Fibroblast of lung (primary cell): Measurements from ENCODE around the gene UGT1A10. TPM values are rescaled to one million over a fixed set of nuclear protein-coding genes. Genes with fewer than 3 reads are reported as not detected.
A peak's percentile ranks its signal among the peaks of the same experiment; 100 is the strongest.

ENCODE experiments used
- DNase-seq, 2 donors: peaks; one replicate each; pipeline versions ENCODE4 v3.0.0 to v3.0.0-alpha.2; 2010; ENCODE audit warnings: low read depth in 2 of 2
- H2AFZ ChIP-seq: 2 replicates; pipeline ENCODE4 v1.5.1; 2012; ENCODE audit warnings: low read length, control low read depth, inconsistent platforms
- H3K27ac ChIP-seq: 2 replicates; pipeline ENCODE4 v1.5.1; 2011; ENCODE audit warnings: low read length, control low read depth; ENCODE audit not compliant: insufficient read depth
- H3K27me3 ChIP-seq: 2 replicates; pipeline ENCODE4 v1.5.1; 2011; ENCODE audit warnings: mild to moderate bottlenecking, low read length; ENCODE audit not compliant: control insufficient read depth, insufficient read depth
- H3K36me3 ChIP-seq: 2 replicates; pipeline ENCODE4 v1.5.1; 2011; ENCODE audit warnings: low read length; ENCODE audit not compliant: control insufficient read depth, insufficient read depth
- H3K4me1 ChIP-seq: 2 replicates; pipeline ENCODE4 v1.5.1; 2011; ENCODE audit warnings: low read length; ENCODE audit not compliant: control insufficient read depth, insufficient read depth; ENCODE audit errors: extremely low read depth
- H3K4me2 ChIP-seq: 2 replicates; pipeline ENCODE4 v1.5.1; 2011; ENCODE audit warnings: low read length, control low read depth; ENCODE audit not compliant: insufficient read depth; ENCODE audit errors: extremely low read depth
- H3K4me3 ChIP-seq, 4 experiments: fragments of 200-600 bp in 1 of 4; sonication (generic) in 1 of 4; replicated peaks in 1 of 4; 2 replicates each; pipeline ENCODE4 v1.5.1; 2011 to 2016; ENCODE audit warnings: low read length in 4 of 4, low read depth in 3 of 4, mild to moderate bottlenecking in 3 of 4, control low read depth in 2 of 4, inconsistent platforms in 1 of 4, mixed read lengths in 1 of 4; ENCODE audit not compliant: insufficient read depth in 1 of 4; ENCODE audit errors: control extremely low read depth in 1 of 4
- H3K79me2 ChIP-seq: 2 replicates; pipeline ENCODE4 v1.5.1; 2012; ENCODE audit warnings: mild to moderate bottlenecking, low read length, inconsistent platforms; ENCODE audit not compliant: control insufficient read depth, insufficient read depth
- H3K9ac ChIP-seq: 2 replicates; pipeline ENCODE4 v1.5.1; 2011; ENCODE audit warnings: mild to moderate bottlenecking, low read length, control low read depth; ENCODE audit not compliant: insufficient read depth
- H3K9me3 ChIP-seq: 2 replicates; pipeline ENCODE4 v1.5.1; 2012; ENCODE audit warnings: low read depth, low read length; ENCODE audit not compliant: control insufficient read depth, insufficient read depth
- H4K20me1 ChIP-seq: 2 replicates; pipeline ENCODE4 v1.5.1; 2011; ENCODE audit warnings: low read length; ENCODE audit not compliant: control insufficient read depth, insufficient read depth; ENCODE audit errors: extremely low read depth
- EZH2 ChIP-seq: IDR thresholded peaks from 2 replicates; pipeline ENCODE4 v1.5.1; 2012; ENCODE audit warnings: low read length, control low read depth, mild to moderate bottlenecking; ENCODE audit errors: missing control alignments
- polyA plus RNA-seq, 2 donors: library from polyadenylated mRNA; depleted of rRNA in 1 of 2; stranded (reverse) in 1 of 2; unstranded in 1 of 2; fragments of >200 nt; gene quantifications; 2 replicates each; pipeline ENCODE4 v1.2.1, GENCODE V29; 2011 to 2012; ENCODE audit warnings: missing spikeins in 1 of 2
- total RNA-seq: library from RNA; depleted of rRNA; stranded (reverse); fragments of >200 nt; gene quantifications from 2 replicates; pipeline ENCODE4 v1.2.1, GENCODE V29; 2014
- TF ChIP-seq, protein P1 (sequence below), 2 donors: IDR thresholded peaks in 1 of 2; conservative IDR thresholded peaks in 1 of 2; 1 replicate in 1 of 2; 2 replicates in 1 of 2; pipeline ENCODE4 v1.5.1; 2011 to 2012; ENCODE audit warnings: low read length in 2 of 2, control low read depth in 1 of 2, inconsistent platforms in 1 of 2, low read depth in 1 of 2, mild to moderate bottlenecking in 1 of 2

The UGT1A10 gene
- total and polyA plus RNA-seq, 2 donors (not counting 1 experiment from before 2014, with no cell fraction given) = not detected

DNA sequence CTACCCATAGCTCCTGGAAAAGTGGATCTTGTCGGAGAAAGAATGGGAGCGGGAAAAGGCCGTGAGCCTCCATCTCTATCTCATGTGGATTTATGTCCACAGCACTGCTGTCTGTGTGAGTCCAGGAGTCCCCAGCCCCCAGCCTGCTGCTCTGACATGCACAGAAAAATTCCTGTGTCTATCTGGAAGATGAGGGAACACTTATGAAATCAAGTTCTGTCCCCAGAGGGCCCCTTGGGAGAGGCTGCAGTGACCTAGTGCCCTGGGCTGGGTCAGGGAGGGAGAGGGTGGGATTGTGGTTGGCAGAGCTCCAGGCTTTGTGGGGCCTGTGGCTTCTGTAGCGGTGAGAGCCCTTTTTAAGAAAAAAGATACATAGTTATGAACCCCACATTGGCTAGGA is 180.5 kb downstream of the UGT1A10 start:
- no peak overlapping the region for H3K4me2 ChIP-seq
- DNase-seq = no peak
- no peak overlapping the region for H3K9ac ChIP-seq
- no peaks in the 10 kb centered on the region for H3K79me2 ChIP-seq
- no peaks in the 10 kb centered on the region for H3K9me3 ChIP-seq
- no peak overlapping the region for H2AFZ ChIP-seq
- H3K27ac ChIP-seq = no peak overlapping the region
- H3K27me3 ChIP-seq = peaks cover 4% of the 10 kb centered on the region
- no peaks in the 10 kb centered on the region for H3K4me1 ChIP-seq
- TF ChIP-seq, protein P1, sequence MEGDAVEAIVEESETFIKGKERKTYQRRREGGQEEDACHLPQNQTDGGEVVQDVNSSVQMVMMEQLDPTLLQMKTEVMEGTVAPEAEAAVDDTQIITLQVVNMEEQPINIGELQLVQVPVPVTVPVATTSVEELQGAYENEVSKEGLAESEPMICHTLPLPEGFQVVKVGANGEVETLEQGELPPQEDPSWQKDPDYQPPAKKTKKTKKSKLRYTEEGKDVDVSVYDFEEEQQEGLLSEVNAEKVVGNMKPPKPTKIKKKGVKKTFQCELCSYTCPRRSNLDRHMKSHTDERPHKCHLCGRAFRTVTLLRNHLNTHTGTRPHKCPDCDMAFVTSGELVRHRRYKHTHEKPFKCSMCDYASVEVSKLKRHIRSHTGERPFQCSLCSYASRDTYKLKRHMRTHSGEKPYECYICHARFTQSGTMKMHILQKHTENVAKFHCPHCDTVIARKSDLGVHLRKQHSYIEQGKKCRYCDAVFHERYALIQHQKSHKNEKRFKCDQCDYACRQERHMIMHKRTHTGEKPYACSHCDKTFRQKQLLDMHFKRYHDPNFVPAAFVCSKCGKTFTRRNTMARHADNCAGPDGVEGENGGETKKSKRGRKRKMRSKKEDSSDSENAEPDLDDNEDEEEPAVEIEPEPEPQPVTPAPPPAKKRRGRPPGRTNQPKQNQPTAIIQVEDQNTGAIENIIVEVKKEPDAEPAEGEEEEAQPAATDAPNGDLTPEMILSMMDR (conservative IDR thresholded peaks at IDR 0.05 in 1 of 2, IDR thresholded peaks at IDR 0.05 in 1 of 2; ENCODE audit: low read depth in 1 of 2, low read length in 2 of 2) = no peak
- TF ChIP-seq EZH2 = no peak
- no peaks in the 10 kb centered on the region for H4K20me1 ChIP-seq
- no peak overlapping the region for H3K4me3 ChIP-seq
- no peaks in the 10 kb centered on the region for H3K36me3 ChIP-seq

DNA sequence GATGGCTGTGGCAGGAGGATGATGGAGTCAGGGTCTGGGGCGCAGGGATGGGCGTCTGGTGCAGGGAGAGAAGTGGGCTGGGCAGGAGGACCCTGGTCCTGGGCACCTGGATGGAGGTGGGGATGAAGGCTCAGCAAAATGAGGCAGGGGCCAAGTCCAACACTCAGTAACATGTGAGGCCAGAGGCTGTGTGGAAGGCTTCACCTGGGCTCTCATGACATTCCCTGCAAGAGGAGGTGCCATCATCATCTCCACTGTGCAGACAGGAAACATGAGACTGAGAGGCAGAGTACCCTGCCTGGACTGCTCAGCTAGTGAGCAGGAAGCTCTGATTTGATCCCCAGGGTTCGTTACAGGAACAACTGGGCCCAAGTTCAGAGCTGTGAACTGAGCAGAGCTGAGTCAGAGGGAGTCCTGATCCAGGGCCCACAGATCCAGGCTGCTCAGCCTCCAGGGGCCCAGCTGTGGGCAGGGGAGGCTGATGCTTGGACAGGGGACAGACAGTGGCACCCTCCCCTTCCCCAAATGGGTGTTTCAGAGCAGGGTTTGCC is 181.2 kb downstream of the UGT1A10 start:
- H4K20me1 ChIP-seq = no peaks in the 10 kb centered on the region
- H3K4me2 ChIP-seq = no peak overlapping the region
- H3K4me1 ChIP-seq = no peaks in the 10 kb centered on the region
- peak in 1 of 2 donors; percentile 12 for DNase-seq
- no peaks in the 10 kb centered on the region for H3K36me3 ChIP-seq
- TF ChIP-seq EZH2 = no peak
- TF ChIP-seq, protein P1 (conservative IDR thresholded peaks at IDR 0.05 in 1 of 2, IDR thresholded peaks at IDR 0.05 in 1 of 2; ENCODE audit: low read depth in 1 of 2, low read length in 2 of 2) = no peak
- H3K4me3 ChIP-seq = no peak overlapping the region
- no peak overlapping the region for H3K27ac ChIP-seq
- H3K27me3 ChIP-seq = peaks cover 4% of the 10 kb centered on the region
- H3K9me3 ChIP-seq = no peaks in the 10 kb centered on the region
- no peak overlapping the region for H3K9ac ChIP-seq
- no peak overlapping the region for H2AFZ ChIP-seq
- H3K79me2 ChIP-seq = no peaks in the 10 kb centered on the region

DNA sequence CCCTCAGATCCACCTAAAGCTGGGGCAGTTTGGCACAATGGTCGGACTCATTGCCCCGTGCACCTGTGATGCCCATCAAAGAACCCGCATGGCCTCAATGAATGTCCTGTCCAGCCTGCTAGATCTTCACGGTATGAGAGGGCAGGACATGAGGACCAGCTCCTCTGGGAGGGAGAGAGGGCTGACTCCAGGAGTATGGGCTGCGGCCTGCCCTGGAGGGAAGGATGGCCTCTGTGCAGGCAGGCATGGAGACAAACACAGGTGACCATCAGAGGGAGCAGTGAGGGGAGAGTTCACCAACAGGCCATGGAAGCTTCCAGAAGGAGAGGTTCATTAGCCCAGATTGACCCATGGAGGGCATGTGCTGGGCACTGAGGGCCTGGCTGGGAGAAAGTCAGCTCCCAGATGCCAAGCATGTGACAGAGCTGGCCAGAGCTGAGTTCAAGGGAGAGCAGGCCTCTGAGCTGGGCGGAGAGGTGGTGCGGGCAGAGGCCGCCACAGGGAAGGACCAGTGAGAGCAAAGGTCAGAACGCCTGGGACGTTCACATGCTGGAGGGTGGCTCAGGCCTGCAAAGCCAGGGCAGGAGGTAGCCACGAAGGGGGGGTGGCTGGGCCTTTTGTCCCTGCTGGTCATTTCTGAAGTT is 181.9 kb downstream of the UGT1A10 start:
- DNase-seq = no peak
- H3K4me1 ChIP-seq = no peaks in the 10 kb centered on the region
- H3K9ac ChIP-seq = no peak overlapping the region

More for the DNA sequence above, 181.9 kb downstream of the UGT1A10 start:
- Histone ChIP-seq H4K20me1 (no peaks in the 10 kb centered on the region), H3K36me3 (no peaks in the 10 kb centered on the region), H3K27ac (no peak overlapping the region), H3K9me3 (no peaks in the 10 kb centered on the region), H2AFZ (no peak overlapping the region), H3K27me3 (peaks cover 4% of the 10 kb centered on the region), H3K79me2 (no peaks in the 10 kb centered on the region), H3K4me2 (no peak overlapping the region), H3K4me3 (no peak overlapping the region)
- TF ChIP-seq, protein P1 (conservative IDR thresholded peaks at IDR 0.05 in 1 of 2, IDR thresholded peaks at IDR 0.05 in 1 of 2; ENCODE audit: low read depth in 1 of 2, low read length in 2 of 2) = no peak
- no peak for TF ChIP-seq EZH2
